Hepatocyte (in vitro differentiated cells): ENCODE measurements around the gene ZBTB25. TPM values are rescaled to one million over a fixed set of nuclear protein-coding genes. Genes with fewer than 3 reads are reported as not detected.

ENCODE experiments used
- DNase-seq: peaks from one replicate; pipeline ENCODE4 v3.0.0-alpha.2; 2016; ENCODE audit warnings: low spot score
- H2AFZ ChIP-seq: fragments of 200-600 bp; sonication (generic); 2 replicates; pipeline ENCODE4 v1.6.0; 2016; ENCODE audit warnings: antibody characterized with exemption, mild to moderate bottlenecking
- H3K27ac ChIP-seq: fragments of 200-600 bp; sonication (generic); 2 replicates; pipeline ENCODE4 v1.5.1; 2016; ENCODE audit warnings: mild to moderate bottlenecking
- H3K27me3 ChIP-seq: fragments of 200-600 bp; sonication (generic); 2 replicates; pipeline ENCODE4 v1.6.1; 2016
- H3K36me3 ChIP-seq: fragments of 200-600 bp; sonication (generic); replicated peaks from 2 replicates; pipeline ENCODE4 v1.5.1; 2016; ENCODE audit warnings: low read depth; ENCODE audit not compliant: insufficient read depth
- H3K4me1 ChIP-seq: fragments of 200-600 bp; sonication (generic); 2 replicates; pipeline ENCODE4 v1.5.1; 2016; ENCODE audit warnings: mild to moderate bottlenecking, moderate library complexity; ENCODE audit not compliant: insufficient read depth
- H3K4me2 ChIP-seq: fragments of 200-600 bp; sonication (generic); 2 replicates; pipeline ENCODE4 v1.6.0; 2016
- H3K4me3 ChIP-seq: fragments of 200-600 bp; sonication (generic); 2 replicates; pipeline ENCODE4 v1.5.1; 2016; ENCODE audit warnings: mild to moderate bottlenecking
- H3K79me2 ChIP-seq: fragments of 200-600 bp; sonication (generic); 2 replicates; pipeline ENCODE4 v1.6.0; 2017; ENCODE audit warnings: mild to moderate bottlenecking
- H3K9me2 ChIP-seq: fragments of 200-600 bp; sonication (generic); replicated peaks from 2 replicates; pipeline ENCODE4 v1.6.0; 2017; ENCODE audit warnings: mild to moderate bottlenecking; ENCODE audit not compliant: insufficient read depth
- H3K9me3 ChIP-seq: fragments of 200-600 bp; sonication (generic); 2 replicates; pipeline ENCODE4 v1.5.1; 2016; ENCODE audit warnings: low read depth, mild to moderate bottlenecking
- H4K20me1 ChIP-seq: fragments of 200-600 bp; sonication (generic); 2 replicates; pipeline ENCODE4 v1.6.0; 2016; ENCODE audit warnings: mild to moderate bottlenecking; ENCODE audit not compliant: insufficient read depth, poor library complexity, severe bottlenecking
- CTCF ChIP-seq: fragments of 200-600 bp; sonication (generic); IDR thresholded peaks from 2 replicates; pipeline ENCODE4 v1.5.1; 2016; ENCODE audit warnings: antibody characterized with exemption, mild to moderate bottlenecking; ENCODE audit not compliant: poor library complexity
- EZH2 ChIP-seq: fragments of 200-600 bp; sonication (generic); IDR thresholded peaks from 2 replicates; pipeline ENCODE4 v1.6.1; 2016; ENCODE audit warnings: antibody characterized with exemption, mild to moderate bottlenecking, borderline replicate concordance
- EZH2phosphoT487 ChIP-seq: fragments of 200-600 bp; sonication (generic); IDR thresholded peaks from one replicate; pipeline ENCODE4 v1.6.1; 2018; ENCODE audit warnings: antibody characterized with exemption, mild to moderate bottlenecking, low read depth, moderate library complexity; ENCODE audit not compliant: unreplicated experiment, severe bottlenecking
- WGBS: methylation state at CpG from one replicate; pipeline ENCODE4 v1.1.6; 2016; ENCODE audit warnings: low lambda C conversion rate; ENCODE audit errors: missing lambda C conversion rate; 5-methylcytosine and 5-hydroxymethylcytosine counted together
- polyA plus RNA-seq: library from polyadenylated mRNA; unstranded; fragments of >200 nt; fragmentation: Nextera tagmentation; extraction: Ambion mirVana; gene quantifications from 2 replicates; pipeline ENCODE4 v1.2.1, GENCODE V29; 2016
- total RNA-seq: library from RNA; depleted of rRNA; stranded (reverse); fragments of >200 nt; gene quantifications from 2 replicates; pipeline ENCODE4 v1.2.3, GENCODE V29; 2014

The ZBTB25 gene
- total and polyA plus RNA-seq, 2 experiments from 2014 or later, result 7.0 to 8.4 TPM

DNA sequence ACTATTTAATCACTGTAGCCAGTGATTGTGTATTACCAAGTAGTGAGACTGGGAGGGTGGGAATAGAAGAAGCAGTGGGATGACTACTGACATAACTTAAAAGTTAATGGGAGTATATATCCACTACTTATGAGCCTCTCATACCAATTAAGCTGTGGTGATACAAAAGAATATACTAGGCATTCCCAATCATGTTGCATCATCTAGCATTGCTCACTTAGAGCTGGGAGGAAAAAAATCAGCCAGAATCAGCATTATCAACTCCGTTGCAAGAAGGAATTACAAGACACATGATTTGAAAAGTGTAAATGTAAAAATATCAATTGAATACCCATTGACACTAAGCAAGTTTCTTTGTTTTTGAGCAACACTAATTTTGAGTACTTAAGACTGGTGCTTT, 45.4 kb upstream of the ZBTB25 start:
- 95% methylated on average over 1 of the region's 1 CpG for WGBS
- Histone ChIP-seq H3K4me3 (no peak overlapping the region), H4K20me1 (no peaks in the 10 kb centered on the region), H3K36me3 (no peaks in the 10 kb centered on the region), H2AFZ (no peak overlapping the region), H3K9me3 (no peaks in the 10 kb centered on the region), H3K27me3 (no peaks in the 10 kb centered on the region), H3K9me2 (no peaks in the 10 kb centered on the region), H3K4me1 (no peaks in the 10 kb centered on the region), H3K4me2 (no peak overlapping the region), H3K27ac (no peak overlapping the region), H3K79me2 (no peaks in the 10 kb centered on the region)
- TF ChIP-seq EZH2 (no peak), EZH2phosphoT487 (no peak), CTCF (no peak)
- DNase-seq, result no peak

- 53% methylated on average over 5 of the region's 5 CpGs for WGBS
- H3K4me1 ChIP-seq, result no peaks in the 10 kb centered on the region
These were observed 41.1 kb upstream of the ZBTB25 start for GRCh38 chr14:64544607-64545312.

GRCh38 chr14:64542836-64543201, 39.2 kb upstream of the ZBTB25 start:
- H3K9me3 ChIP-seq, result no peaks in the 10 kb centered on the region
- no peak for DNase-seq
- H3K4me2 ChIP-seq, result no peak overlapping the region
- H3K79me2 ChIP-seq, result no peaks in the 10 kb centered on the region
- H3K27ac ChIP-seq, result no peak overlapping the region
- H3K36me3 ChIP-seq, result no peaks in the 10 kb centered on the region
- H3K27me3 ChIP-seq, result no peaks in the 10 kb centered on the region
- H3K9me2 ChIP-seq, result no peaks in the 10 kb centered on the region
- no peaks in the 10 kb centered on the region for H4K20me1 ChIP-seq
- no peak overlapping the region for H2AFZ ChIP-seq
- TF ChIP-seq CTCF, result no peak
- no peak for TF ChIP-seq EZH2phosphoT487
- no peak for TF ChIP-seq EZH2
- peaks cover 6% of the 10 kb centered on the region for H3K4me1 ChIP-seq
- WGBS, result 92% methylated on average over 4 of the region's 4 CpGs
- H3K4me3 ChIP-seq, result no peak overlapping the region

More at GRCh38 chr14:64544607-64545312, 41.1 kb upstream of the ZBTB25 start:
- Histone ChIP-seq H3K4me3 (no peak overlapping the region), H3K36me3 (no peaks in the 10 kb centered on the region), H3K9me2 (no peaks in the 10 kb centered on the region), H3K9me3 (no peaks in the 10 kb centered on the region), H4K20me1 (no peaks in the 10 kb centered on the region), H3K27ac (no peak overlapping the region), H3K27me3 (no peaks in the 10 kb centered on the region), H3K79me2 (no peaks in the 10 kb centered on the region), H3K4me2 (no peak overlapping the region), H2AFZ (no peak overlapping the region)
- DNase-seq, result no peak
- no peak for TF ChIP-seq EZH2
- no peak for TF ChIP-seq EZH2phosphoT487
- TF ChIP-seq CTCF, result no peak
